ENCODE measurements around the gene BNC1.

GRCh38 chr15:83206526-83207008 lies 77.9 kb downstream of the BNC1 start:
- TF ChIP-seq POLR2A (IDR thresholded peaks at IDR 0.05) (no peak), CTCF (IDR thresholded peaks at IDR 0.05) (no peak)

Data from heart left ventricle (tissue), 13 donors.